NCI-H2196 treated with DMSO at 0.1 percent for 48 hours (cell line): ENCODE data around the gene SHQ1.
"Not testable (repeated sequence)": the region's sequence is repeated elsewhere in the genome, so short reads cannot be mapped to it uniquely, and the experiment has no call there.

ENCODE experiments used
- DNase-seq: peaks from one replicate; lab custom pipeline; 2025; ENCODE audit not compliant: unreplicated experiment; lab: John Stamatoyannopoulos, UW

Gene SHQ1

DNA sequence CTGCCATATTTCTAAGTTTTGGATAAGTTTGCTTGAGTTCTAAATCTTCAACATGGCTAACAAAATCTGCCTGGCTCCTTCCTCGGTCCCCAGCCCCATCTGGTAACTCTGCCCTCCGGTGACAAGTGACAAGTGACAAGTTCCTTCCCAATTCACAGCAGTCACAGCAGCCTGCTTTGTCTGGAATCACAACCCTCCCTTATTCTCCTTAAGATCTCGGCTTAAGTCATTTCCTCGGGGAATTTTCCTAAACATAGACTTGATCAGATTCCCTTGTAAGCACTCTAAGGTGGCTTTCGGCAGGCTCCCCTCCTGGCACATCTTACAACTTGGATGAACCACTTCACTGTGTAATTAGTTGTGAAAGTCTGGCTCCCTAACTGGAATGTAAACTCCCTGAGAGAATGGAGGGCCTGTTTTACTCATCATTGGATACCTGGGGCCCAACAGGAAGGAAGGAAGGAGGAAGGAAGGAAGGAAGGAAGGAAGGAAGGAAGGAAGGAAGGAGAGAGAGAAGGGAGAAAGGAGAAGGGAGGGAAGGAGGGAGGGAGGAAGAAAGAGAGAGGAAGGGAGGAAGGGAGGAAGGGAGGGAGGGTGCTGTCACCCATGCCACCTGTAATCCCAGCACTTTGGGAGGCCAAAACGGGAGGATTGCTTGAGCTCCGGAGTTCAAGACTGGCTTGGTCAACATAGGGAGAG, 126.4 kb downstream of the SHQ1 start:
- no peak for DNase-seq

GRCh38 chr3:72720566-72720965, 127.7 kb downstream of the SHQ1 start:
- DNase-seq, result no peak

DNA sequence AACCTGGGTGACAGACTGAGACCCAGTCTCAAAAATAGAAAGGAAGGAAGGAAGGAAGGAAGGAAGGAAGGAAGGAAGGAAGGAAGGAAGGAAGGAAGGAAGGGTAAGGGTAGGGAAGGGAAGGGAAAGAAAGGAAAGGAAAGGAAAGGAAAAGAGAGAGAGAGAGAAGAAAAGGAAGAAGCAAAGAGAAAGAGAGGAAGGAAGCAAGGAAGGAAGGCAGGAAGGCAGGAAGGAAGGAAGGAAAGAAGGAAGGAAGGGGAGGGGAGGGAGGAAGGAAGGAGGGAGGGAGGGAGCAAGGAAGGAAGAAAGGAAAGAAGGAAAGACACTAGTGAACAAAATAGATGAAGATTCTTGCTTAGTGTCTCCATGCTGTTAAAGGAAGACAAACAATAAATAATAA, 129.1 kb downstream of the SHQ1 start:
- DNase-seq, result no peak

DNA sequence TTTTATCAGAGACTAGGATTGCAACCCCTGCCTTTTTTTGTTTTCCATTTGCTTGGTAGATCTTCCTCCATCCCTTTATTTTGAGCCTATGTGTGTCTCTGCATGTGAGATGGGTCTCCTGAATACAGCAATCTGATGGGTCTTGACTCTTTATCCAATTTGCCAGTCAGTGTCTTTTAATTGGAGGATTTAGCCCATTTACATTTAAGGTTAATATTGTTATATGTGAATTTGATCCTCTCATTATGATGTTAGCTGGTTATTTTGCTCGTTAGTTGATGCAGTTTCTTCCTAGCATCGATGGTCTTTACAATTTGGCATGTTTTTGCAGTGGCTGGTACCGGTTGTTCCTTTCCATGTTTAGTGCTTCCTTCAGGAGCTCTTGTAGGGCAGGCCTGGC, 134.1 kb downstream of the SHQ1 start:
- not testable (repeated sequence) for DNase-seq

GRCh38 chr3:72710471-72710870, 137.8 kb downstream of the SHQ1 start:
- not testable (repeated sequence) for DNase-seq

- no peak for DNase-seq
Measured at GRCh38 chr3:72708441-72708840, 139.8 kb downstream of the SHQ1 start.

- no peak for DNase-seq
Measured at GRCh38 chr3:72702997-72703396, 145.2 kb downstream of the SHQ1 start.

- no peak for DNase-seq
Measured at GRCh38 chr3:72702390-72702789, 145.9 kb downstream of the SHQ1 start.

DNA sequence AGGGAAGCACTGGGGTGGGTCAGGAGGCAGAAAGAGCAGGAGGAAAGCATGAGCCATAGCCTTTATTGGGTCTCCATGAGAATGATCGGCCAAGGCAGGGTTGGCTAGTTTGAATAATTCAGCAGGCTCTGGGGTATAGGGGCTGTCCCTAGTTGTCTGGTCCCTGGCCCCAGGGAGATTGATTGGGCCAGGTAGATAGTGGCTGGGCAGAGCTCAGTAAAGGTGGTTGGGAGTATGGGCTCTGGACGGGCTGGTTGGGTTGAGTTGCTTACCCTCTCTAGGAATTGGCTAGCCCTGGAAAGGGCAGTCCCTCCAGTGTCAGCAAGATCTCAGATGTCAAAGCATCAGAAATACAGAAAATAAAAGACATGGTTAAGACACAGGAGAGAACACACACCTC, 148.1 kb downstream of the SHQ1 start:
- DNase-seq, result no peak

- DNase-seq, result no peak
Measured at GRCh38 chr3:72699631-72700030, 148.6 kb downstream of the SHQ1 start.
